ENCODE data around the gene PSMC3. TPM values are rescaled to one million over a fixed set of nuclear protein-coding genes. Genes with fewer than 3 reads are reported as not detected.

PSMC3 gene
- total RNA-seq, 1 donor from 2014 or later, result 79.4 TPM

DNA sequence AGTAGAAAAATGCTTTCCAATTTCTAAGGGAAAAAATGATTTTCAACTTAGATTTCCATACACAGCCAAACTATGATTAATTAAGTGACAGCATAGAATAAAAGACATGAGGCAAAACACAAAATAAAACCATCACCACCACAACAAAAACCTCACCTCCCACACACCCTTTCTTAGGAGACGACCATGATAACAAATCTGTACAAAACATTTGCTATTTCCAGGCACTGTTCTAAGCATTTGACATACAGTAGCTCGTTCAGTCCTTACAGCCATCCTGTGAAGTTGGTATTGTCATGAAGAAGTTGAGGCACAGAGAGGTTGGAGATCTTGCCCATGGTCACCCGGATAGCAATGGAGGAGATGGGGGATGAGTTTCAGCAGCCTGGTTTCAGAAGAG, 56.6 kb downstream of the PSMC3 start:
- H3K9me3 ChIP-seq, result no peaks in the 10 kb centered on the region
- H3K4me3 ChIP-seq, result no peak overlapping the region
- intact Hi-C loops (cut with DNase I), result no loop called here
- H3K27me3 ChIP-seq, result no peaks in the 10 kb centered on the region
- no peaks in the 10 kb centered on the region for H3K4me1 ChIP-seq
- ATAC-seq, result no peak
- DNase-seq, result no peak
- TF ChIP-seq, protein P1, sequence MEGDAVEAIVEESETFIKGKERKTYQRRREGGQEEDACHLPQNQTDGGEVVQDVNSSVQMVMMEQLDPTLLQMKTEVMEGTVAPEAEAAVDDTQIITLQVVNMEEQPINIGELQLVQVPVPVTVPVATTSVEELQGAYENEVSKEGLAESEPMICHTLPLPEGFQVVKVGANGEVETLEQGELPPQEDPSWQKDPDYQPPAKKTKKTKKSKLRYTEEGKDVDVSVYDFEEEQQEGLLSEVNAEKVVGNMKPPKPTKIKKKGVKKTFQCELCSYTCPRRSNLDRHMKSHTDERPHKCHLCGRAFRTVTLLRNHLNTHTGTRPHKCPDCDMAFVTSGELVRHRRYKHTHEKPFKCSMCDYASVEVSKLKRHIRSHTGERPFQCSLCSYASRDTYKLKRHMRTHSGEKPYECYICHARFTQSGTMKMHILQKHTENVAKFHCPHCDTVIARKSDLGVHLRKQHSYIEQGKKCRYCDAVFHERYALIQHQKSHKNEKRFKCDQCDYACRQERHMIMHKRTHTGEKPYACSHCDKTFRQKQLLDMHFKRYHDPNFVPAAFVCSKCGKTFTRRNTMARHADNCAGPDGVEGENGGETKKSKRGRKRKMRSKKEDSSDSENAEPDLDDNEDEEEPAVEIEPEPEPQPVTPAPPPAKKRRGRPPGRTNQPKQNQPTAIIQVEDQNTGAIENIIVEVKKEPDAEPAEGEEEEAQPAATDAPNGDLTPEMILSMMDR (IDR thresholded peaks at IDR 0.05), result no peak
- H3K36me3 ChIP-seq, result no peaks in the 10 kb centered on the region
- no peak overlapping the region for H3K27ac ChIP-seq

Small RNA genes lying within 50 kb of the gene (microRNA-seq; reads per million reads assigned to microRNA genes)
- gene MIR4487 (ENCODE audit: borderline microRNAs expressed), result not detected

Other genes with a start within 250 kb of the PSMC3 start
- 92.9 TPM for gene ARFGAP2, start 249.6 kb downstream of the PSMC3 start, total RNA-seq
- gene PACSIN3, start 240.0 kb downstream of the PSMC3 start, total RNA-seq, result 36.9 TPM
- gene DDB2, start 211.5 kb downstream of the PSMC3 start, total RNA-seq, result 49.6 TPM
- 31.6 TPM for gene ACP2, start 177.6 kb downstream of the PSMC3 start, total RNA-seq
- 44.1 TPM for gene NR1H3, start 168.4 kb downstream of the PSMC3 start, total RNA-seq
- gene MADD, start 156.3 kb downstream of the PSMC3 start, total RNA-seq, result 50.1 TPM
- 0.96 TPM for gene MYBPC3, start 73.7 kb downstream of the PSMC3 start, total RNA-seq
- gene SPI1, start 47.9 kb downstream of the PSMC3 start, total RNA-seq, result 168 TPM
- 62.0 TPM for gene SLC39A13, start 17.8 kb downstream of the PSMC3 start, total RNA-seq
- 0.64 TPM for gene RAPSN, start 22.7 kb upstream of the PSMC3 start, total RNA-seq
- 97.5 TPM for gene CELF1, start 126.7 kb upstream of the PSMC3 start, total RNA-seq
- gene PTPMT1, start 139.2 kb upstream of the PSMC3 start, total RNA-seq, result 75.6 TPM
- 16.6 TPM for gene KBTBD4, start 152.5 kb upstream of the PSMC3 start, total RNA-seq
- gene NDUFS3, start 152.6 kb upstream of the PSMC3 start, total RNA-seq, result 76.2 TPM
- gene FAM180B, start 160.2 kb upstream of the PSMC3 start, total RNA-seq, result not detected
- 0.55 TPM for gene C1QTNF4, start 168.0 kb upstream of the PSMC3 start, total RNA-seq
- 56.1 TPM for gene MTCH2, start 216.1 kb upstream of the PSMC3 start, total RNA-seq

Measured in upper lobe of right lung (tissue), 1 donor.